ENCODE measurements around the gene BHLHE23. TPM values are rescaled to one million over a fixed set of nuclear protein-coding genes. Genes with fewer than 3 reads are reported as not detected.
A peak's percentile ranks its signal among the peaks of the same experiment; 100 is the strongest.

BHLHE23 gene
- total RNA-seq, 1 donor from 2014 or later: 23.9 TPM

- Mint-ChIP-seq H3K4me3 (ENCODE audit: unreplicated experiment) (peak overlapping the region; percentile 72), H3K4me1 (ENCODE audit: low read depth, unreplicated experiment) (peaks cover 26% of the 10 kb centered on the region), H3K36me3 (ENCODE audit: unreplicated experiment) (no peaks in the 10 kb centered on the region), H3K27me3 (ENCODE audit: unreplicated experiment) (peaks cover 17% of the 10 kb centered on the region), H3K9me3 (ENCODE audit: unreplicated experiment) (peaks cover 7% of the 10 kb centered on the region), H3K27ac (ENCODE audit: unreplicated experiment) (peak overlapping the region; percentile 66)
- no peak for TF ChIP-seq CTCF (IDR thresholded peaks at IDR 0.05; ENCODE audit: partially characterized antibody, unreplicated experiment)
- peak; percentile 22 for DNase-seq
Measured at GRCh38 chr20:63032861-63033793, 26.4 kb upstream of the BHLHE23 start.

GRCh38 chr20:63032026-63032800 is 25.4 kb upstream of the BHLHE23 start:
- no peak for DNase-seq
- no peak for TF ChIP-seq CTCF (IDR thresholded peaks at IDR 0.05; ENCODE audit: partially characterized antibody, unreplicated experiment)
- H3K36me3 Mint-ChIP-seq (ENCODE audit: unreplicated experiment): no peaks in the 10 kb centered on the region
- H3K27ac Mint-ChIP-seq (ENCODE audit: unreplicated experiment): peak overlapping the region; percentile 66
- peaks cover 9% of the 10 kb centered on the region for H3K9me3 Mint-ChIP-seq (ENCODE audit: unreplicated experiment)
- peak overlapping the region; percentile 72 for H3K4me3 Mint-ChIP-seq (ENCODE audit: unreplicated experiment)
- peaks cover 30% of the 10 kb centered on the region for H3K4me1 Mint-ChIP-seq (ENCODE audit: low read depth, unreplicated experiment)
- peaks cover 20% of the 10 kb centered on the region for H3K27me3 Mint-ChIP-seq (ENCODE audit: unreplicated experiment)

GRCh38 chr20:63031251-63032014 is 24.7 kb upstream of the BHLHE23 start:
- Mint-ChIP-seq H3K4me1 (ENCODE audit: low read depth, unreplicated experiment) (peaks cover 27% of the 10 kb centered on the region), H3K27me3 (ENCODE audit: unreplicated experiment) (peaks cover 14% of the 10 kb centered on the region), H3K27ac (ENCODE audit: unreplicated experiment) (no peak overlapping the region), H3K9me3 (ENCODE audit: unreplicated experiment) (peaks cover 11% of the 10 kb centered on the region), H3K36me3 (ENCODE audit: unreplicated experiment) (no peaks in the 10 kb centered on the region), H3K4me3 (ENCODE audit: unreplicated experiment) (no peak overlapping the region)
- no peak for TF ChIP-seq CTCF (IDR thresholded peaks at IDR 0.05; ENCODE audit: partially characterized antibody, unreplicated experiment)
- DNase-seq: no peak

- no peak for TF ChIP-seq CTCF (IDR thresholded peaks at IDR 0.05; ENCODE audit: partially characterized antibody, unreplicated experiment)
- peaks cover 17% of the 10 kb centered on the region for H3K27me3 Mint-ChIP-seq (ENCODE audit: unreplicated experiment)
- DNase-seq: peak; percentile 82
- peak overlapping the region; percentile 81 for H3K4me3 Mint-ChIP-seq (ENCODE audit: unreplicated experiment)
- peaks cover 13% of the 10 kb centered on the region for H3K9me3 Mint-ChIP-seq (ENCODE audit: unreplicated experiment)
- H3K27ac Mint-ChIP-seq (ENCODE audit: unreplicated experiment): peak overlapping the region; percentile 89
- no peaks in the 10 kb centered on the region for H3K36me3 Mint-ChIP-seq (ENCODE audit: unreplicated experiment)
- H3K4me1 Mint-ChIP-seq (ENCODE audit: low read depth, unreplicated experiment): peaks cover 37% of the 10 kb centered on the region
Measured at GRCh38 chr20:63029358-63030121, 22.8 kb upstream of the BHLHE23 start.

Data from glutamatergic neuron (in vitro differentiated cells).